ENCODE results near the gene SMIM32. TPM values are rescaled to one million over a fixed set of nuclear protein-coding genes. Genes with fewer than 3 reads are reported as not detected.
A peak's percentile ranks its signal among the peaks of the same experiment; 100 is the strongest.

SMIM32 gene
- total RNA-seq, result 0.22 to 0.32 TPM (median 0.31 TPM) in 3 replicates

DNA sequence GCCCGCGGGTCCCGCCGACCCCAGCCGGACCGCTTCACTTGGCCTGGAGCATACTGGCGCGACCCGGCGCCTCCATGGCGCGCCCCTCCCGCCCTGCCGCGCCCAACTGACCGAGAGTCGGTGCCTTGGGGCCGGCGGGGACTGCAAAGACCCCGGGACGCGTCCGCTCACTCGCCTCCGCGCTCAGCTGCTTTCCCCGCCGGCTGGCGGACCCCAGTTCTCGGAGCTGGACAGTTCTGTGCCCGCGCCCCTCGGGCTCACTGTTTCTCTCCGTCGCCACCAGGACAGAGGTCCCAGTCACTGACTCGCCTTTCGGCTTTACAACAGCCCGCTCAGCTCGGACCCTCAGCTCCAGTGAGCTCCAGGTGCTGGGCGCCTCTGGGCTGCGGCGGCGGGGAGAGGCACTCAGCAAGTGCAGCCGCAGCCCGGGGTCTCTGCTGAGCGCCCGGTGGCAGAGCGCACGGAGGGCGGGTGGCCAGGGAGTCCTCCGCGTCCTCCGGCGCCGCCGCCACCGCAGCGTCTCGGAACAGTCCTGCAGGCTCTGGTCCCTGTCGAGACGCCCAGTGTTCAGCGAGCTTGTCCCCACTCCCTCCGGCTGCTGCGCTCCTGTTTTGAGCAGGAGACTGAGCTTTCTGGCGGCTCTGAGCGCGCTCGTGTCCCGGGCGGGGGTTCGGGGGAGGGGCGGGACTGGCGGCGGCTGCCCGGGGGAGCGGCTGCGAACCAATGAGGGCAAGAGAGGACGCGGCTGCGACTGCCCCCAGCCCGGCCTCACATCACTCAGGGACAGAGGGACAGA, at the start of gene SMIM32:
SMIM32 (minus strand) TSS at position 637 of the 796 bp plus-strand sequence. CDS start 638 bp downstream, outside the sequence.
- Mint-ChIP-seq H3K9me3 (no peaks in the 10 kb centered on the region), H3K4me3 (peak within 1 kb of the TSS; percentile 71), H3K36me3 (peaks cover 14% of the 10 kb centered on the region), H3K4me1 (peaks cover 9% of the 10 kb centered on the region), H3K27ac (no peak within 1 kb of the TSS), H3K27me3 (ENCODE audit: low read depth) (peaks cover 58% of the 10 kb centered on the region)
- TF ChIP-seq, protein P1, sequence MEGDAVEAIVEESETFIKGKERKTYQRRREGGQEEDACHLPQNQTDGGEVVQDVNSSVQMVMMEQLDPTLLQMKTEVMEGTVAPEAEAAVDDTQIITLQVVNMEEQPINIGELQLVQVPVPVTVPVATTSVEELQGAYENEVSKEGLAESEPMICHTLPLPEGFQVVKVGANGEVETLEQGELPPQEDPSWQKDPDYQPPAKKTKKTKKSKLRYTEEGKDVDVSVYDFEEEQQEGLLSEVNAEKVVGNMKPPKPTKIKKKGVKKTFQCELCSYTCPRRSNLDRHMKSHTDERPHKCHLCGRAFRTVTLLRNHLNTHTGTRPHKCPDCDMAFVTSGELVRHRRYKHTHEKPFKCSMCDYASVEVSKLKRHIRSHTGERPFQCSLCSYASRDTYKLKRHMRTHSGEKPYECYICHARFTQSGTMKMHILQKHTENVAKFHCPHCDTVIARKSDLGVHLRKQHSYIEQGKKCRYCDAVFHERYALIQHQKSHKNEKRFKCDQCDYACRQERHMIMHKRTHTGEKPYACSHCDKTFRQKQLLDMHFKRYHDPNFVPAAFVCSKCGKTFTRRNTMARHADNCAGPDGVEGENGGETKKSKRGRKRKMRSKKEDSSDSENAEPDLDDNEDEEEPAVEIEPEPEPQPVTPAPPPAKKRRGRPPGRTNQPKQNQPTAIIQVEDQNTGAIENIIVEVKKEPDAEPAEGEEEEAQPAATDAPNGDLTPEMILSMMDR (IDR thresholded peaks at IDR 0.05; ENCODE audit: unreplicated experiment), result no peak
- peak in 1 of 2 experiments; percentile 66 for DNase-seq (ENCODE audit: low spot score in 2 of 2, unreplicated experiment in 2 of 2)

DNA sequence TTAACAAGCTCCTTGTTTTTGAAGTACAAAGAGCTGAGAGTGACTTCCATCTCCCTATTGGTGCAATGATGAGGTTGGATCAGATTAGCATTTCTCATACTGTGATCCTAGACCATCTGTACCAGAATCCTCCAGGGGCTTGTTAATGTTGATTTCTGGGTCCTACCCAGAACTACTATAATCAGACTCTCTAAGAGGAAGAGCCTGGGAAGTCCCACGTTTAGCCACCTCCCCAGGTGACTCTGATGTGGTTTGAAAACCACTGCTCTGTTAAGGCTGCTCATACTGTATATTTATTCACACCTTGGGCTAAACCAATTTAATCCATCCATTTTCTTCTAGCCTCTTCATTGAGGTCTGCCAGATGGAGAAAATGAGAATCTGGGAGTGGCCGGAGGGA, 49.6 kb upstream of the SMIM32 start:
- Mint-ChIP-seq H3K36me3 (no peaks in the 10 kb centered on the region), H3K27ac (no peak overlapping the region), H3K4me1 (no peaks in the 10 kb centered on the region), H3K9me3 (no peaks in the 10 kb centered on the region), H3K4me3 (no peak overlapping the region), H3K27me3 (ENCODE audit: low read depth) (peaks cover 13% of the 10 kb centered on the region)
- DNase-seq (ENCODE audit: low spot score in 2 of 2, unreplicated experiment in 2 of 2), result no peak
- TF ChIP-seq, protein P1 (IDR thresholded peaks at IDR 0.05; ENCODE audit: unreplicated experiment), result no peak

DNA sequence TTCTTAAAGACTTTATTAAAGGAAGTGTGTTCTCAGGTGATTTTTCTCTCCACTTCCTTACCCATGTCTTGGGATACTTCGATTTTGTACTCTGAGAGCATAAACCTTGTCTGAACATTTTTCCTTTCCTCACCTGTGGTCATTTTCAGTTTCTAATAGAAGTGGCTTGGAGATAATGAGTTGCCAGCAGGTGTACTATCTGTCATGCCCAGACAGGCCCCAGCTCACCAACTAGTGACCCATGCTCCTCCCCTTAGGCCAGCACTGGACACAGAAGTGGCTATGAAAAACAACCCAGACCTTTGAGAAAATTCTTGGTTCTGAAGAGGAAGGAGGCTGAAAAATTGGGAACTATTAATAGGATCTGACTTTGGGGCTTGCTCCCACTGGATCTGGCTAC, 49.2 kb upstream of the SMIM32 start:
- no peak for DNase-seq (ENCODE audit: low spot score in 2 of 2, unreplicated experiment in 2 of 2)
- no peak overlapping the region for H3K27ac Mint-ChIP-seq
- no peaks in the 10 kb centered on the region for H3K4me1 Mint-ChIP-seq
- no peaks in the 10 kb centered on the region for H3K9me3 Mint-ChIP-seq
- no peak overlapping the region for H3K4me3 Mint-ChIP-seq
- no peaks in the 10 kb centered on the region for H3K36me3 Mint-ChIP-seq
- TF ChIP-seq, protein P1 (IDR thresholded peaks at IDR 0.05; ENCODE audit: unreplicated experiment), result no peak
- peaks cover 9% of the 10 kb centered on the region for H3K27me3 Mint-ChIP-seq (ENCODE audit: low read depth)

DNA sequence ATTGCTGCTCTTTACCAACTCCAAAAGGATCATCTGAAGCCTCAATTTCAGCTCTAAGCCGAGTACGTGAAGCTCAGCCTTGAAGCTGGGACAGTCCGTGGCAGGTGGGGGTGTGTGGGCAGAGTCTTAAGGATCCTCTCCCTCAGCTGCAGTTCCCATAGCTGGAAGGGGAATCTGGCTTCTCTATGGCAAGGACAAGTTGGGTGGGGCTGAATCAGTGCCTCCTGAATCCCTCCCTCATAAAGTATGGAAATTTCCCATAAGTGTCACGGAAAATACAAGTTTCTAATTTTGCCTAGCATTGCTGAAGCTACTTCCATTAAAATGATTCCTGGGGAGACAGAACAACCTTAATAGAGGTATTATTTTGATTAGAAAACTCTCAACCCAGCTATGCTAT, 47.9 kb upstream of the SMIM32 start:
- TF ChIP-seq, protein P1 (IDR thresholded peaks at IDR 0.05; ENCODE audit: unreplicated experiment), result no peak
- Mint-ChIP-seq H3K27ac (no peak overlapping the region), H3K27me3 (ENCODE audit: low read depth) (peaks cover 9% of the 10 kb centered on the region), H3K4me1 (peaks cover 10% of the 10 kb centered on the region), H3K4me3 (no peak overlapping the region), H3K36me3 (no peaks in the 10 kb centered on the region), H3K9me3 (no peaks in the 10 kb centered on the region)
- no peak for DNase-seq (ENCODE audit: low spot score in 2 of 2, unreplicated experiment in 2 of 2)

DNA sequence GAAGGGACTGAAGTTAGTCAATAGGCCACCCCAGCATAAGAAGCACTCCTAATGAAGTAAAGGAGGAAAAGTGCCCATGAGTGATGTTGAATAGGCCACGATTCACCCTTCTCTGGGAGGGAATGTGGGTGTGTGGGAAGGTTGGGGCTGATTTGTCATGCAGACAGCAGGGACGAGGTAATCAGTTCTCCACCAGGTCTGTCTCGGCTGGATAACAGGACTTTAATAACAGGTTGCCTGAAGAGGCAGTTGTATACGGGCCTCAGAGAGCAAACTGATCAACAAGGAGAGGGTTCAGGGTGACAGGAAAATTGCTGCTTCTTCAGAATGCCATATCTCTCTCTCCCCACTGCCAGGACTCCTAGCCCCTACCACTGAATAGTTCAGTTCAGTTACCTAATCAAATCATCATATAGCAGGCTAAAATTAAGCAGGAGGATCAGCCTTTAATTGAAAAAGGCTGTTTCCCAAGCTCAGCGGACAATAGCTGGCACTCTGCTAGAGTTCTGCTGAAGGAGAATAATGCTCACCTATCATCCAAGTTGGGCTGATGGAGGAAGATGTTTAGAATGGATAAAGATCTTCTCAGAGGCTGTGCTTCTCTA, 43.6 kb upstream of the SMIM32 start:
- DNase-seq (ENCODE audit: low spot score in 2 of 2, unreplicated experiment in 2 of 2), result no peak
- Mint-ChIP-seq H3K4me1 (peaks cover 10% of the 10 kb centered on the region), H3K36me3 (no peaks in the 10 kb centered on the region), H3K27ac (no peak overlapping the region), H3K27me3 (ENCODE audit: low read depth) (peaks cover 2% of the 10 kb centered on the region), H3K4me3 (no peak overlapping the region), H3K9me3 (no peaks in the 10 kb centered on the region)
- TF ChIP-seq, protein P1 (IDR thresholded peaks at IDR 0.05; ENCODE audit: unreplicated experiment), result no peak

All from mesothelial cell of epicardium (in vitro differentiated cells).